ENCODE data around the gene NHS.

The NHS gene

GRCh38 chrX:17377091-17377717 is 2.2 kb downstream of the NHS start:
- no peaks in the 10 kb centered on the region for H3K36me3 ChIP-seq (ENCODE audit: insufficient read depth, low read length)
- H3K4me1 ChIP-seq (ENCODE audit: insufficient read depth, low read length): no peaks in the 10 kb centered on the region
- H3K9ac ChIP-seq (ENCODE audit: low read depth, low read length): peak overlapping the region; percentile 76
- no peaks in the 10 kb centered on the region; the same call in 1 of the 2 replicates for H3K9me3 ChIP-seq (ENCODE audit: control insufficient read depth, insufficient read depth, low read length)

- Histone ChIP-seq H3K9ac (ENCODE audit: low read depth, low read length) (peak overlapping the region; percentile 76), H3K36me3 (ENCODE audit: insufficient read depth, low read length) (no peaks in the 10 kb centered on the region)
Observed at GRCh38 chrX:17377795-17378194, 2.8 kb downstream of the NHS start.

GRCh38 chrX:17380221-17380620 is 5.2 kb downstream of the NHS start:
- H3K4me1 ChIP-seq (ENCODE audit: insufficient read depth, low read length): no peaks in the 10 kb centered on the region
- no peaks in the 10 kb centered on the region for H3K36me3 ChIP-seq (ENCODE audit: insufficient read depth, low read length)
- H3K9me3 ChIP-seq (ENCODE audit: control insufficient read depth, insufficient read depth, low read length): peaks cover 5% of the 10 kb centered on the region
- H3K9ac ChIP-seq (ENCODE audit: low read depth, low read length): no peak overlapping the region

More at GRCh38 chrX:17377795-17378194, 2.8 kb downstream of the NHS start:
- Histone ChIP-seq H3K4me1 (ENCODE audit: insufficient read depth, low read length) (no peaks in the 10 kb centered on the region), H3K9me3 (ENCODE audit: control insufficient read depth, insufficient read depth, low read length) (peaks cover 4% of the 10 kb centered on the region)

GRCh38 chrX:17390419-17390850 is 15.4 kb downstream of the NHS start:
- Histone ChIP-seq H3K36me3 (ENCODE audit: insufficient read depth, low read length) (no peaks in the 10 kb centered on the region), H3K4me1 (ENCODE audit: insufficient read depth, low read length) (no peaks in the 10 kb centered on the region), H3K9ac (ENCODE audit: low read depth, low read length) (no peak overlapping the region), H3K9me3 (ENCODE audit: control insufficient read depth, insufficient read depth, low read length) (no peaks in the 10 kb centered on the region)

- Histone ChIP-seq H3K9ac (ENCODE audit: low read depth, low read length) (no peak overlapping the region), H3K9me3 (ENCODE audit: control insufficient read depth, insufficient read depth, low read length) (no peaks in the 10 kb centered on the region), H3K4me1 (ENCODE audit: insufficient read depth, low read length) (peaks cover 5% of the 10 kb centered on the region; the same call in 1 of the 2 replicates), H3K36me3 (ENCODE audit: insufficient read depth, low read length) (no peaks in the 10 kb centered on the region)
Observed at GRCh38 chrX:17395154-17395553, 20.2 kb downstream of the NHS start.

GRCh38 chrX:17397074-17397473 is 22.1 kb downstream of the NHS start:
- H3K36me3 ChIP-seq (ENCODE audit: insufficient read depth, low read length): no peaks in the 10 kb centered on the region
- H3K9ac ChIP-seq (ENCODE audit: low read depth, low read length): no peak overlapping the region

GRCh38 chrX:17403189-17403691 is 28.2 kb downstream of the NHS start:
- H3K9me3 ChIP-seq (ENCODE audit: control insufficient read depth, insufficient read depth, low read length): no peaks in the 10 kb centered on the region

More at GRCh38 chrX:17397074-17397473, 22.1 kb downstream of the NHS start:
- peaks cover 5% of the 10 kb centered on the region; the same call in 1 of the 2 replicates for H3K4me1 ChIP-seq (ENCODE audit: insufficient read depth, low read length)
- H3K9me3 ChIP-seq (ENCODE audit: control insufficient read depth, insufficient read depth, low read length): no peaks in the 10 kb centered on the region

GRCh38 chrX:17403972-17404371 is 29.0 kb downstream of the NHS start:
- no peaks in the 10 kb centered on the region for H3K9me3 ChIP-seq (ENCODE audit: control insufficient read depth, insufficient read depth, low read length)
- no peaks in the 10 kb centered on the region for H3K36me3 ChIP-seq (ENCODE audit: insufficient read depth, low read length)
- H3K9ac ChIP-seq (ENCODE audit: low read depth, low read length): no peak overlapping the region
- peaks cover 4% of the 10 kb centered on the region; the same call in 1 of the 2 replicates for H3K4me1 ChIP-seq (ENCODE audit: insufficient read depth, low read length)

More at GRCh38 chrX:17403189-17403691, 28.2 kb downstream of the NHS start:
- Histone ChIP-seq H3K9ac (ENCODE audit: low read depth, low read length) (no peak overlapping the region), H3K36me3 (ENCODE audit: insufficient read depth, low read length) (no peaks in the 10 kb centered on the region), H3K4me1 (ENCODE audit: insufficient read depth, low read length) (no peaks in the 10 kb centered on the region)

GRCh38 chrX:17405225-17405969 is 30.4 kb downstream of the NHS start:
- peaks cover 18% of the 10 kb centered on the region; the same call in 1 of the 2 replicates for H3K4me1 ChIP-seq (ENCODE audit: insufficient read depth, low read length)
- no peak overlapping the region for H3K9ac ChIP-seq (ENCODE audit: low read depth, low read length)
- no peaks in the 10 kb centered on the region for H3K36me3 ChIP-seq (ENCODE audit: insufficient read depth, low read length)
- H3K9me3 ChIP-seq (ENCODE audit: control insufficient read depth, insufficient read depth, low read length): no peaks in the 10 kb centered on the region

GRCh38 chrX:17409566-17410290 is 34.7 kb downstream of the NHS start:
- H3K9me3 ChIP-seq (ENCODE audit: control insufficient read depth, insufficient read depth, low read length): no peaks in the 10 kb centered on the region
- peaks cover 40% of the 10 kb centered on the region for H3K4me1 ChIP-seq (ENCODE audit: insufficient read depth, low read length)
- H3K9ac ChIP-seq (ENCODE audit: low read depth, low read length): no peak overlapping the region

GRCh38 chrX:17410651-17411050 is 35.7 kb downstream of the NHS start:
- peaks cover 46% of the 10 kb centered on the region for H3K4me1 ChIP-seq (ENCODE audit: insufficient read depth, low read length)
- no peak overlapping the region for H3K9ac ChIP-seq (ENCODE audit: low read depth, low read length)
- no peaks in the 10 kb centered on the region for H3K9me3 ChIP-seq (ENCODE audit: control insufficient read depth, insufficient read depth, low read length)
- H3K36me3 ChIP-seq (ENCODE audit: insufficient read depth, low read length): no peaks in the 10 kb centered on the region

More at GRCh38 chrX:17409566-17410290, 34.7 kb downstream of the NHS start:
- H3K36me3 ChIP-seq (ENCODE audit: insufficient read depth, low read length): no peaks in the 10 kb centered on the region

GRCh38 chrX:17411205-17411604 is 36.2 kb downstream of the NHS start:
- peaks cover 51% of the 10 kb centered on the region for H3K4me1 ChIP-seq (ENCODE audit: insufficient read depth, low read length)
- H3K9me3 ChIP-seq (ENCODE audit: control insufficient read depth, insufficient read depth, low read length): no peaks in the 10 kb centered on the region
- no peaks in the 10 kb centered on the region for H3K36me3 ChIP-seq (ENCODE audit: insufficient read depth, low read length)
- H3K9ac ChIP-seq (ENCODE audit: low read depth, low read length): no peak overlapping the region

- Histone ChIP-seq H3K9me3 (ENCODE audit: control insufficient read depth, insufficient read depth, low read length) (no peaks in the 10 kb centered on the region), H3K36me3 (ENCODE audit: insufficient read depth, low read length) (no peaks in the 10 kb centered on the region), H3K9ac (ENCODE audit: low read depth, low read length) (no peak overlapping the region), H3K4me1 (ENCODE audit: insufficient read depth, low read length) (peaks cover 58% of the 10 kb centered on the region)
Observed at GRCh38 chrX:17412692-17413091, 37.7 kb downstream of the NHS start.

GRCh38 chrX:17413228-17413627 is 38.2 kb downstream of the NHS start:
- Histone ChIP-seq H3K4me1 (ENCODE audit: insufficient read depth, low read length) (peaks cover 58% of the 10 kb centered on the region), H3K36me3 (ENCODE audit: insufficient read depth, low read length) (no peaks in the 10 kb centered on the region), H3K9ac (ENCODE audit: low read depth, low read length) (no peak overlapping the region), H3K9me3 (ENCODE audit: control insufficient read depth, insufficient read depth, low read length) (no peaks in the 10 kb centered on the region)

Measured in ES-I3 (cell line).